GM19240 (cell line): ENCODE measurements around the gene CD207.
A peak's percentile ranks its signal among the peaks of the same experiment; 100 is the strongest.

Experiments used
- DNase-seq: peaks from one replicate; pipeline ENCODE4 v3.0.0; 2011; ENCODE audit warnings: low spot score; ENCODE audit not compliant: insufficient read length

The CD207 gene

DNA sequence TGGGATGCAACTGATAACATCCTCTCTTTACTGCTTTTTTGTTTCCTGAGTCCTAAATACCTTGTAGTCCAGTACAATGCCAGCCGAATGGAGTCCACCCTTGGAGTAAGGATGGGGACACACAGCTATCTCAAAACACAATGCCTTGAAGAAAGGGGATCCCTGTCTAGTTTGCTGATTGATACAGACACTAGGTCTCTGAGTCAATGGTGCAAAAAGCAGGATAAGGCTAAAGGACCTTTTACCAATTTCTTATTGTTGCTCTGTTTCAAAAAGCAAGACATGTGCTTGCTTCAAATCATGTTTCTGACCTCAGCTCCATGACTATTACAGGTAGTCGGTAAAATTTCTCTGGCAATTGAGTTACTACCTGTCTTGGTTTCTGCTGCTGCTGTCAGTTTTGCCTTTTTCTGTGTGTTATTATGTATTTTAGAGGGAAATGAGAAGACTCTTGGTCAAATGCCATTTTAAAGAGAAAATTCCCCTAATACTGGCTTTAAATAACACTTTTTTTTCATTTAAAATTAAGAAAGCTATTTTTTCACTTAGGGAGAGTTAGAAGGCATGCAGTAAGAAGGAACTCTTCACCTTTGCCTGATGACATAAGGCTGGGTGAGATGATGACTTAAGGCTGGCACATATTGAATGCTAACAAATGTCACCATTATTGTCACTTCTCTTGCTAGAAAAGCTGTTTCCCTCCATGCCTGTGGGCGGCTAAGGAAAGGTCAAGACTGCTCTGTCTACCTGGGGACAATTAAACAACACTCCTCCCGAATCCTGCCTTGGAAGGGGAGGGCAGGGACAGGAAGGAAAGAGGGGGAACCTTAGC, 40.2 kb downstream of the CD207 start:
- no peak for DNase-seq

- DNase-seq: no peak
These were observed 42.2 kb downstream of the CD207 start for GRCh38 chr2:70793450-70793849.

DNA sequence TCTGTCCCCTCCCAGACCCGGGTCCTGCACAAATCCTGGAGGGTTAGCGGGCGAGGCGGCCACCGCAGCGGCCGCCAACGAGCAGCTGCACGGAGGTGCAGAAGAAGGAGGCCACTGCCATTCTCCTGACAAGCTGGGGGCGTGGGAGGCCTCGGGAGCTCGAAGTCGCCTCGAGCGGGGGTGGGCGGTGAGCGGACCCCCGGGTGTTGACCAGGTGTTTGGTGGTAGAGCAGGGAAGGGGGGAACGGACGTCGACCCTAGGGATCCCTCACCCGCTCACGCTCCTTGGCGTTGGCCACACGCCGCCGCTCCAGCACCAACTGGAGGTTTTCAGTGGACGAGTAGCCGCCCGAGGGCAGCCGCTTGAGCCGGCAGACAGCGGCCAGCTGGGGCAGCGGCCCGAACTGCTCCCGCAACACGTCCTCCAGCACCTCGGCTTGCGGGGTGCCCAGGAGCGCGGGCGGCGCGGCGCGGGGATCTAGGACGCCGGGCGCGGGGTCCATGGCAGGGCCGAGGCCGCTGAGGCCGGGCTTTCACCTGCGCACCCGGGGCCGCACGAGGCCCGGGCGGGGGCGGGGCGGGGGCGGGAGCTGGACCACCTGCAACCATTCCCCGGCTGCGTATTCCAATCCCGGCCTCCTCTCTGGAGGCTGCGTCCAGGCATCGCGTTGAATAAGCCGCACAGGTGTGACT, 45.3 kb downstream of the CD207 start, which contains the start of gene FIGLA:
Gene FIGLA (minus strand): TSS at position 508 of the 693 bp plus-strand sequence. CDS start 5 bp downstream, at position 503.
- DNase-seq: no peak

GRCh38 chr2:70789304-70790135, 46.1 kb downstream of the CD207 start:
- DNase-seq: peak; percentile 41

DNA sequence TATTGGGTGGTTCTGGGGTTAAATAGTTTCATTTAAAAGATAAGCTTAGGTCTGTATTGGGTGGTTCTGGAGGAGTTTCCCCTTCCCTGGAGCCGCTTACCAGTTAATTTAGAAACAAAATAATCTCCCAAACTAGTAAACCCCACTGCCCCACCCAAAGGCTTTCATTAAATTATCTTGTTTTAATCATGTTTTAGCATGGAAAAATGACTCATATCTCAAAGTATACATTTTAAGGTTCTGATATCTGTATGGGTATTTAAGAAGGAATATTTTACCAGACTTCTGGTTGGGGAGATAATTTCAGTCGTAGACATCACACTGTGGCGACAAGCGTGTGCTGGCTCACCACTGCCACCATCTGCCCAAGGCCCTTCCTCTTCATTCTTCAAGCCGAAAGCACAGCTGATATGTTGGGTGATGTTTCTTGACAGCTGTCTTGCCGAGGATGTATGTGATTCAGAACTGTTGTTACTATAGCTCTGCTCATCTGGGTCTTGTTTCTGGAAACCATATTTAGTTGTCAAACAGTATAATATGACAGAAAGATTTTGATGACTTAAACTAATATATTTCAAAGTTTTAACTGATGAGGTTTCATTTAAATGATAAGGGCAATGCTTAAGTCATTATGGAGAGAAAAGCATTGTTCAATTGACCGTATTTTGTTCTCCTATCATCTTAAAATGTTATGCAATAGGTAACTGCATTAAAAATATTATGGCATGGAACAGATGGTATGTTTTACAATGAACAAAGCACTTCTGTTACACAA, 50.3 kb downstream of the CD207 start:
- DNase-seq: no peak

DNA sequence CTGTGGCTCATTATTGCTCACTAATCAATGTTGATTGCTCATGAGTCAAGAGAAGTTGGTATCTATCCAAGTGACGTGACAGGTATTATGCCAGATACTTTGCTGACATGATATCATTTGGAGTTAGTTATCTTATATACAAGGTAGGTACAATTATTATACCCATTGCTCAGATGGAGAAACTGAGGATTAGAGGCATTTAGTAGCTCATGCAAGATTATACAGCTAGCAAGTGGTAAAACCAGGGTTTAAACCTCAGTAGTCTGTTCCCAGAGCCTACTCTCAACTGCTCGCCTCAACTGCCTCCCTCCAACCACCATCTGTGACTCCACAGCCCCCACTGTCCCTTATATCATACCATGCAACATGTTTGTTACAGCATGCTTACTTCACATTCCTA, 51.3 kb downstream of the CD207 start:
- DNase-seq: no peak
